Vagina (tissue), 2 donors: ENCODE data around the gene IL17A. TPM values are rescaled to one million over a fixed set of nuclear protein-coding genes. Genes with fewer than 3 reads are reported as not detected.

Source experiments
- DNase-seq, 2 donors: peaks; one replicate each; pipeline ENCODE4 v3.0.0-alpha.2; 2017; ENCODE audit errors: extremely low spot score in 2 of 2
- H3K27ac ChIP-seq: fragments of 200-600 bp; sonication (generic); one replicate; pipeline ENCODE4 v1.5.1; 2019
- H3K27me3 ChIP-seq: fragments of 200-600 bp; sonication (generic); one replicate; pipeline ENCODE4 v1.5.1; 2019
- H3K36me3 ChIP-seq, 2 donors: fragments of 200-600 bp; sonication (generic); one replicate each; pipeline ENCODE4 v1.5.1; 2017 to 2019
- H3K4me1 ChIP-seq: fragments of 200-600 bp; sonication (generic); one replicate; pipeline ENCODE4 v1.5.1; 2019
- H3K4me3 ChIP-seq, 2 donors: fragments of 200-600 bp; sonication (generic); 1 replicate in 1 of 2; 2 replicates in 1 of 2; pipeline ENCODE4 v1.5.1; 2016 to 2019
- H3K9me3 ChIP-seq: fragments of 200-600 bp; sonication (generic); one replicate; pipeline ENCODE4 v1.5.1; 2019
- POLR2A ChIP-seq, 2 donors: fragments of 450-650 bp; IDR thresholded peaks; one replicate each; pipeline ENCODE4 v1.6.1; 2017; ENCODE audit warnings: antibody characterized with exemption in 2 of 2, mild to moderate bottlenecking in 2 of 2, moderate library complexity in 2 of 2
- POLR2AphosphoS5 ChIP-seq, 2 donors: sonication (generic); formaldehyde crosslinking; IDR thresholded peaks; one replicate each; pipeline ENCODE4 v1.9.0; 2017; ENCODE audit warnings: antibody characterized with exemption in 2 of 2, mild to moderate bottlenecking in 2 of 2, low read depth in 1 of 2; ENCODE audit not compliant: insufficient read depth in 1 of 2
- intact Hi-C: fragments of 100-400 bp; cut with DNase I; formaldehyde crosslinking; loops from one replicate; pipeline ENCODE4 v1.15.1; 2023
- total RNA-seq: library from RNA; depleted of rRNA; stranded (reverse); fragments of >200 nt; gene quantifications from one replicate; pipeline ENCODE4 v1.2.3, GENCODE V29; 2016
- TF ChIP-seq, protein P1 (sequence below), 3 experiments: fragments of 450-650 bp in 2 of 3; fragments of 200-600 bp in 1 of 3; sonication (generic) in 1 of 3; IDR thresholded peaks; one replicate each; pipeline ENCODE4 v1.5.1; 2017 to 2019; ENCODE audit warnings: antibody characterized with exemption in 3 of 3, mild to moderate bottlenecking in 2 of 3, moderate library complexity in 2 of 3

Gene IL17A
- total RNA-seq, 1 donor from 2014 or later = not detected

DNA sequence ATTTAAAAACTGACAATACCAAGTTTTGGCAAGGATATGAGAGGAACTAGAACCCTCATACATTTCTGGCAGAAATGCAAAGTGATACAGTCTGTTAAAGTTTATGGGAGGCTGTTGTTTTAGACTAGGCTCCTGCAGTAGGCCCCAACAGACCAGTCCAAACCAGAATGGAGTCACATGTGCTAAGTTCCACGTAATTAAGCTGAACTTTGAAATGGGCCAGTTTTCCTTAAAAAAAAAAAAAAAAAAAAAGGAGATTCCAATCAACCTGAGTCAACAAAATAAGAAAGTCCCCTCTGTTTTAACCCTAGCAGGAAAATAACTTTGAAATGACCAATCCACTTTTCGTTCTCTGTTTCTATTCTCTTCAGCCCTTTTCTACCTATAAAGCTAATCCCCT, 31.6 kb downstream of the IL17A start:
- no peak for DNase-seq
- Histone ChIP-seq H3K27ac (no peak overlapping the region), H3K4me1 (no peaks in the 10 kb centered on the region), H3K36me3 (no peaks in the 10 kb centered on the region), H3K4me3 (no peak overlapping the region), H3K9me3 (no peaks in the 10 kb centered on the region), H3K27me3 (no peaks in the 10 kb centered on the region)
- TF ChIP-seq, protein P1, sequence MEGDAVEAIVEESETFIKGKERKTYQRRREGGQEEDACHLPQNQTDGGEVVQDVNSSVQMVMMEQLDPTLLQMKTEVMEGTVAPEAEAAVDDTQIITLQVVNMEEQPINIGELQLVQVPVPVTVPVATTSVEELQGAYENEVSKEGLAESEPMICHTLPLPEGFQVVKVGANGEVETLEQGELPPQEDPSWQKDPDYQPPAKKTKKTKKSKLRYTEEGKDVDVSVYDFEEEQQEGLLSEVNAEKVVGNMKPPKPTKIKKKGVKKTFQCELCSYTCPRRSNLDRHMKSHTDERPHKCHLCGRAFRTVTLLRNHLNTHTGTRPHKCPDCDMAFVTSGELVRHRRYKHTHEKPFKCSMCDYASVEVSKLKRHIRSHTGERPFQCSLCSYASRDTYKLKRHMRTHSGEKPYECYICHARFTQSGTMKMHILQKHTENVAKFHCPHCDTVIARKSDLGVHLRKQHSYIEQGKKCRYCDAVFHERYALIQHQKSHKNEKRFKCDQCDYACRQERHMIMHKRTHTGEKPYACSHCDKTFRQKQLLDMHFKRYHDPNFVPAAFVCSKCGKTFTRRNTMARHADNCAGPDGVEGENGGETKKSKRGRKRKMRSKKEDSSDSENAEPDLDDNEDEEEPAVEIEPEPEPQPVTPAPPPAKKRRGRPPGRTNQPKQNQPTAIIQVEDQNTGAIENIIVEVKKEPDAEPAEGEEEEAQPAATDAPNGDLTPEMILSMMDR (IDR thresholded peaks at IDR 0.05) = no peak
- TF ChIP-seq POLR2AphosphoS5 (IDR thresholded peaks at IDR 0.05; ENCODE audit: insufficient read depth in 1 of 2, low read depth in 1 of 2) (no peak), POLR2A (IDR thresholded peaks at IDR 0.05) (no peak)
- intact Hi-C loops = no loop called here

DNA sequence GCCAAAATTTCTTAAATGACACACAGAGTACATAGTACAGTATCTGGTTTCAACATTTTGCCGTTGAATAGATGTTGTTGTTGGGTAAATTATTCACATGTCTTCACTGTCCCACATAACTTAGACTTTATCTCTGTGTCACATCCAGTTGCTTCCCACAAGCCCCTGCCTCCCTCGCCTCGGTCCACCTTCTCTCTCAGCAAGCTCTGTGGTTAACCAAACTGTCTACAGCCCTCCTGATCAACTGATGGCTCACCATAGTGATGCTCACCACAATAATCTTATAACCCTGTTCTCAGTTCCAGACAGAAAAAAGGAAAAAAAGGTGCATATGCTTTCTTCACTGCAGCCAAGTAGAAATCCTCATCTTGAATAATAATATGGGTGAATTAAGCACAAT, 35.1 kb downstream of the IL17A start:
- no peaks in the 10 kb centered on the region for H3K4me1 ChIP-seq
- no peak for TF ChIP-seq POLR2A (IDR thresholded peaks at IDR 0.05)
- intact Hi-C loops = no loop called here
- no peak overlapping the region for H3K4me3 ChIP-seq
- H3K27me3 ChIP-seq = no peaks in the 10 kb centered on the region
- no peaks in the 10 kb centered on the region for H3K36me3 ChIP-seq
- H3K9me3 ChIP-seq = no peaks in the 10 kb centered on the region
- DNase-seq = no peak
- H3K27ac ChIP-seq = no peak overlapping the region

DNA sequence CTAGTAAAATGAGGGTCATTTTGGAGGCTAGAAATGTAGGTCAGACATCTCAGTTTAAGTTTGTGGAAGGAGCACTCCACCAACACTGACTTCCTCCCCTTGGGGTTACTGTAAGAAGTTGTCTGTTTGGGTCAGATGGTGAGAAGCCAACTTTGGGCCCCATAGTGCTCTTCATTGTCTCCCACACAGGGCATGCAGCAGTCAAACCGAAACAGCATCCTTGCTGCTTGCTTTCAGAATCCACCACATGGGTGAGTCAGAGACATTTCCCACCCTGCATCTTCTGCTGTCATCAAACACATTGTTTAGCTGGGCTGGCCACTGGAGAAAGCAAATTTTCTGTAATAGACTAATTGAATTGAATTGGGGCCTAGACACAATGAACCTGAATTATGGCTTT, 41.3 kb downstream of the IL17A start:
- H3K4me1 ChIP-seq = no peaks in the 10 kb centered on the region
- intact Hi-C loops = no loop called here
- TF ChIP-seq, protein P1 (IDR thresholded peaks at IDR 0.05) = no peak
- TF ChIP-seq POLR2A (IDR thresholded peaks at IDR 0.05) (no peak), POLR2AphosphoS5 (IDR thresholded peaks at IDR 0.05; ENCODE audit: insufficient read depth in 1 of 2, low read depth in 1 of 2) (no peak)

DNA sequence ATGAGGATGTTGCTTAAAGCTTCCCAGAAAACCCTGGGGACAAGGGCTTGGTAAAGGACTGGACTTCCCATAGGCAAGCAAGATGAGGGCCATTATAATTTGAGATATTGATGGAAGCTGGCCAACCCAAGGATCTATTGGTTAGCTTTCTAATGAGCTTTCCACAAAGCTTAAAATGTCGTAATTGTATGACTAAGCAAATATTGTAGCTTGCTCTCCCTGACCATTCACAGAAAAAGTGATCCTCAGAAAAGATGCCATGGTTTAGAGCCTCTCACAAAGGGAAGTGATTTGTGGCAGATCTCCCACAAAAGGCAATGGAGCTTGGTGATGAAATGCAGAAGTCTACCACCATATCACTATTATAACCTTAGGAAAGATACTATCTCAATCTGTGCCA, 44.5 kb downstream of the IL17A start:
- H3K36me3 ChIP-seq = no peaks in the 10 kb centered on the region

More for the DNA sequence above, 41.3 kb downstream of the IL17A start:
- Histone ChIP-seq H3K9me3 (no peaks in the 10 kb centered on the region), H3K36me3 (no peaks in the 10 kb centered on the region), H3K27me3 (no peaks in the 10 kb centered on the region), H3K27ac (no peak overlapping the region), H3K4me3 (no peak overlapping the region)
- DNase-seq = no peak

DNA sequence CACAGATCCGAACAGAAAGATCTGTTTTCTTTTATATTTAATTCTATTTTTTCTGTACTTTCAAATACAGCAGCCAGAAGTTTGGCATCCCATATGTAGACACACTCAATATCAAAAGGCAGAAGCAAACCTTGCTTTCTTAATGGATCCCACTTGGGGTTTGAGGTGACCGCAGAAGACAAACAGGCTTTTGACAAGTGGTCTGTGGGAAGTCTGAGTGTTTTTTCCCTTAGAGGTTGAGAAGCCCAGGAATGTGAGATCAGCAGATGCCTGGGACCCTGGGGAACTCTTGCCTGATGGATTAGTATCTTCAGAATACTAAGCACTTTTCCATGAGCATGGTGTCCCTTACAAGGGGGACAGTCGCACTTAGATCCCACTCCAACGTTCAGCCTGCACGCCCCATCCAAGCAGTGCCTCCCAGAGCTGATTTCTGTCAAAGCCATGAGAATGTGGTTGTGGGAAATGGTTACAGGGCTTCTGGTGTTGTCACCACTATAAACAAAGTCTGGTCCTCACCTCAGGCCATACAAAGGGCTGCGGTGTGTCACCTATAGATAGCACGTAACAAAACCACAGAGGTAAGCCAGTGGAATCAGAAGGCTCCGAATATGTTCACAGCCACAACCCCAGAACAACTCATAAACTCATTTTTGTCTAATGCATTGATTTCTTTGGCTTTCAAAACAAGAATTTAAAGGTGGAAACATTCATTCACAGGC, 45.4 kb downstream of the IL17A start:
- TF ChIP-seq, protein P1 (IDR thresholded peaks at IDR 0.05) = no peak
- TF ChIP-seq POLR2AphosphoS5 (IDR thresholded peaks at IDR 0.05; ENCODE audit: insufficient read depth in 1 of 2, low read depth in 1 of 2) = no peak
- TF ChIP-seq POLR2A (IDR thresholded peaks at IDR 0.05) = no peak
- no peaks in the 10 kb centered on the region for H3K9me3 ChIP-seq
- no peaks in the 10 kb centered on the region for H3K27me3 ChIP-seq
- no peak for DNase-seq
- no peaks in the 10 kb centered on the region for H3K36me3 ChIP-seq
- H3K4me1 ChIP-seq = no peaks in the 10 kb centered on the region
- H3K27ac ChIP-seq = no peak overlapping the region
- H3K4me3 ChIP-seq = no peak overlapping the region
- intact Hi-C loops = no loop called here

More for the DNA sequence above, 44.5 kb downstream of the IL17A start:
- TF ChIP-seq POLR2AphosphoS5 (IDR thresholded peaks at IDR 0.05; ENCODE audit: insufficient read depth in 1 of 2, low read depth in 1 of 2) = no peak
- no peak for TF ChIP-seq POLR2A (IDR thresholded peaks at IDR 0.05)
- Histone ChIP-seq H3K9me3 (no peaks in the 10 kb centered on the region), H3K27me3 (no peaks in the 10 kb centered on the region), H3K27ac (no peak overlapping the region), H3K4me3 (no peak overlapping the region), H3K4me1 (no peaks in the 10 kb centered on the region)
- DNase-seq = no peak
- intact Hi-C loops = no loop called here

DNA sequence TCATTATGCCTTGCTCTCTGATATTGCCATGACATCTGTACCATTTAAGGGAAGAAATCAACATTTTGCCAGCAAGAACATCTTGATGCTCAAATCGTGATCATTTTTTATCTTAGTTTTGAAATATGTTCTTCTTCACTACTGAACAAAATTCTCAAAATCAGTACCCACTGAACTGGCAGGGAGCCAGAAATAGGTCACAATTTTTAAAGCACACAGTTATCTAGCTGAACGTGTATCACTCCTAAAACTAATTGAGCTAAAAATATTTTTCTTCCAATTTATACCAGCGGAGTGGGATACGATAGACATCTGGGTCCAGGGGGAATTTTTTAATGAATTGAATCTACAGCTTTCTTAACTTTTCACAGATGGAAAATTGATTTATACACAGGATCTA, 46.8 kb downstream of the IL17A start:
- Histone ChIP-seq H3K27me3 (no peaks in the 10 kb centered on the region), H3K4me3 (no peak overlapping the region), H3K4me1 (no peaks in the 10 kb centered on the region), H3K9me3 (no peaks in the 10 kb centered on the region), H3K36me3 (no peaks in the 10 kb centered on the region), H3K27ac (no peak overlapping the region)
- no peak for DNase-seq
- intact Hi-C loops = no loop called here
- no peak for TF ChIP-seq POLR2A (IDR thresholded peaks at IDR 0.05)
- TF ChIP-seq, protein P1 (IDR thresholded peaks at IDR 0.05) = no peak
- no peak for TF ChIP-seq POLR2AphosphoS5 (IDR thresholded peaks at IDR 0.05; ENCODE audit: insufficient read depth in 1 of 2, low read depth in 1 of 2)
